ENCODE data around the gene SKIL.

DNA sequence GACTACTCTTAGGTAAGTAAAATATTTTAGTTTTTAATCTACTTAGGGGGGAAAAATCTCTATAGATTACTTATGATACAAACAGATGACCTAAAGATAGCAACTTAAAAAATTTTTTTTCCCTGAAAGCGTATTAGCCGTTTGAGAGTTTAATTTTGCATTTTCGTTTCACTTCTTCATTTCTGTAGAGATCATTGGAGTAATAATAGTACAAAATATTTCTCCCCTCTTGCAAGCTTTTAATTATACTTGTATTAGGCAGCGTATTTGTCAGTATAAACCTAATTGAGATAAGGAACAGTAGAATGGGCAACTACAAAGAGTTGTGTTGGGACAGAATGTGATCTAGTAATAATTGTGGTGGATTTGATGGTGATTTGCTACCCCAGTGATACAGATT, 10.3 kb downstream of the SKIL start:
- no peak for TF ChIP-seq POLR2A (IDR thresholded peaks at IDR 0.05)
- TF ChIP-seq, protein P1, sequence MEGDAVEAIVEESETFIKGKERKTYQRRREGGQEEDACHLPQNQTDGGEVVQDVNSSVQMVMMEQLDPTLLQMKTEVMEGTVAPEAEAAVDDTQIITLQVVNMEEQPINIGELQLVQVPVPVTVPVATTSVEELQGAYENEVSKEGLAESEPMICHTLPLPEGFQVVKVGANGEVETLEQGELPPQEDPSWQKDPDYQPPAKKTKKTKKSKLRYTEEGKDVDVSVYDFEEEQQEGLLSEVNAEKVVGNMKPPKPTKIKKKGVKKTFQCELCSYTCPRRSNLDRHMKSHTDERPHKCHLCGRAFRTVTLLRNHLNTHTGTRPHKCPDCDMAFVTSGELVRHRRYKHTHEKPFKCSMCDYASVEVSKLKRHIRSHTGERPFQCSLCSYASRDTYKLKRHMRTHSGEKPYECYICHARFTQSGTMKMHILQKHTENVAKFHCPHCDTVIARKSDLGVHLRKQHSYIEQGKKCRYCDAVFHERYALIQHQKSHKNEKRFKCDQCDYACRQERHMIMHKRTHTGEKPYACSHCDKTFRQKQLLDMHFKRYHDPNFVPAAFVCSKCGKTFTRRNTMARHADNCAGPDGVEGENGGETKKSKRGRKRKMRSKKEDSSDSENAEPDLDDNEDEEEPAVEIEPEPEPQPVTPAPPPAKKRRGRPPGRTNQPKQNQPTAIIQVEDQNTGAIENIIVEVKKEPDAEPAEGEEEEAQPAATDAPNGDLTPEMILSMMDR (IDR thresholded peaks at IDR 0.05), result no peak

All from adrenal gland (tissue), 5 donors.